Endodermal cell (in vitro differentiated cells): ENCODE data around the gene PYGB. TPM values are rescaled to one million over a fixed set of nuclear protein-coding genes. Genes with fewer than 3 reads are reported as not detected.

Experiments used
- DNase-seq: peaks from one replicate; pipeline ENCODE4 v3.0.0-alpha.2; 2017
- H3K27ac ChIP-seq: 2 replicates; pipeline ENCODE4 v1.5.1; 2013; ENCODE audit warnings: mild to moderate bottlenecking, low read depth, low read length, moderate library complexity
- H3K27me3 ChIP-seq: 2 replicates; pipeline ENCODE4 v1.6.1; 2013; ENCODE audit warnings: mild to moderate bottlenecking, low read length, moderate library complexity; ENCODE audit not compliant: insufficient read depth, control insufficient read depth, poor library complexity, severe bottlenecking
- H3K36me3 ChIP-seq: 2 replicates; pipeline ENCODE4 v1.7.0; 2013; ENCODE audit warnings: mild to moderate bottlenecking, low read length, moderate library complexity; ENCODE audit not compliant: control insufficient read depth, insufficient read depth
- H3K4me1 ChIP-seq: one replicate; pipeline ENCODE4 v1.7.0; 2013; ENCODE audit warnings: low read length; ENCODE audit not compliant: control insufficient read depth, insufficient read depth
- H3K4me3 ChIP-seq: 2 replicates; pipeline ENCODE4 v1.5.1; 2013; ENCODE audit warnings: mild to moderate bottlenecking, low read length, moderate library complexity
- H3K9ac ChIP-seq: 2 replicates; pipeline ENCODE4 v1.6.1; 2013; ENCODE audit warnings: mild to moderate bottlenecking, low read length, moderate library complexity; ENCODE audit not compliant: poor library complexity, severe bottlenecking; ENCODE audit errors: extremely low read depth
- H3K9me3 ChIP-seq: 2 replicates; pipeline ENCODE4 v1.6.1; 2013; ENCODE audit warnings: mild to moderate bottlenecking, low read length, moderate library complexity; ENCODE audit not compliant: control insufficient read depth
- H3K27ac Mint-ChIP-seq: 2 replicates; pipeline ENCODE4 v1.8.0; 2020; ENCODE audit warnings: mixed read lengths
- H3K27me3 Mint-ChIP-seq: 2 replicates; pipeline ENCODE4 v1.8.0; 2021; ENCODE audit warnings: mild to moderate bottlenecking, mixed read lengths; ENCODE audit not compliant: insufficient read depth
- H3K36me3 Mint-ChIP-seq: 2 replicates; pipeline ENCODE4 v1.8.0; 2020; ENCODE audit warnings: low read depth, mixed read lengths
- H3K4me1 Mint-ChIP-seq: 2 replicates; pipeline ENCODE4 v1.8.0; 2020; ENCODE audit warnings: mixed read lengths
- H3K4me3 Mint-ChIP-seq: 2 replicates; pipeline ENCODE4 v1.8.0; 2020; ENCODE audit warnings: mild to moderate bottlenecking, moderate library complexity, mixed read lengths
- H3K9me3 Mint-ChIP-seq: 2 replicates; pipeline ENCODE4 v1.8.0; 2020; ENCODE audit warnings: mild to moderate bottlenecking, mixed read lengths
- CTCF ChIP-seq: fragments of 200-600 bp; sonication (generic); conservative IDR thresholded peaks from 2 replicates; pipeline ENCODE4 v1.5.0; 2021; ENCODE audit warnings: antibody characterized with exemption, mild to moderate bottlenecking
- WGBS, 2 experiments: methylation state at CpG; one replicate each; pipeline versions ENCODE4 v1.1.5 to v1.1.7; 2013; ENCODE audit warnings: missing lambda C conversion rate in 2 of 2, mixed read lengths in 1 of 2; ENCODE audit not compliant: insufficient coverage in 1 of 2, insufficient read length in 1 of 2; 5-methylcytosine and 5-hydroxymethylcytosine counted together
- total RNA-seq, 2 donors: library from RNA; stranded (reverse); fragmentation: NEBNext Ultra II Directional in 1 of 2; extraction: Animal tissue kit (Norgen Biotek cat#: 25700) in 1 of 2; gene quantifications; 2 replicates in 1 of 2; 3 replicates in 1 of 2; pipeline ENCODE4 v1.2.1, GENCODE V29; 2021

PYGB gene
- total RNA-seq, 2 donors from 2014 or later, result 59.3 to 66.8 TPM

GRCh38 chr20:25280051-25280573 is 32.2 kb downstream of the PYGB start:
- Mint-ChIP-seq H3K27ac (no peak overlapping the region), H3K4me3 (no peak overlapping the region), H3K9me3 (no peaks in the 10 kb centered on the region), H3K4me1 (no peaks in the 10 kb centered on the region), H3K36me3 (peaks cover 46% of the 10 kb centered on the region), H3K27me3 (no peaks in the 10 kb centered on the region)
- no peak for TF ChIP-seq CTCF
- H3K27me3 ChIP-seq, result no peaks in the 10 kb centered on the region
- H3K9me3 ChIP-seq, result no peaks in the 10 kb centered on the region
- H3K27ac ChIP-seq, result no peak overlapping the region
- H3K4me1 ChIP-seq, result no peaks in the 10 kb centered on the region
- 92 to 95% methylated on average over 7 to 15 of the region's 15 CpGs for WGBS, 2 experiments
- peaks cover 48% of the 10 kb centered on the region for H3K36me3 ChIP-seq
- no peak overlapping the region for H3K9ac ChIP-seq
- no peak overlapping the region for H3K4me3 ChIP-seq
- DNase-seq, result no peak

DNA sequence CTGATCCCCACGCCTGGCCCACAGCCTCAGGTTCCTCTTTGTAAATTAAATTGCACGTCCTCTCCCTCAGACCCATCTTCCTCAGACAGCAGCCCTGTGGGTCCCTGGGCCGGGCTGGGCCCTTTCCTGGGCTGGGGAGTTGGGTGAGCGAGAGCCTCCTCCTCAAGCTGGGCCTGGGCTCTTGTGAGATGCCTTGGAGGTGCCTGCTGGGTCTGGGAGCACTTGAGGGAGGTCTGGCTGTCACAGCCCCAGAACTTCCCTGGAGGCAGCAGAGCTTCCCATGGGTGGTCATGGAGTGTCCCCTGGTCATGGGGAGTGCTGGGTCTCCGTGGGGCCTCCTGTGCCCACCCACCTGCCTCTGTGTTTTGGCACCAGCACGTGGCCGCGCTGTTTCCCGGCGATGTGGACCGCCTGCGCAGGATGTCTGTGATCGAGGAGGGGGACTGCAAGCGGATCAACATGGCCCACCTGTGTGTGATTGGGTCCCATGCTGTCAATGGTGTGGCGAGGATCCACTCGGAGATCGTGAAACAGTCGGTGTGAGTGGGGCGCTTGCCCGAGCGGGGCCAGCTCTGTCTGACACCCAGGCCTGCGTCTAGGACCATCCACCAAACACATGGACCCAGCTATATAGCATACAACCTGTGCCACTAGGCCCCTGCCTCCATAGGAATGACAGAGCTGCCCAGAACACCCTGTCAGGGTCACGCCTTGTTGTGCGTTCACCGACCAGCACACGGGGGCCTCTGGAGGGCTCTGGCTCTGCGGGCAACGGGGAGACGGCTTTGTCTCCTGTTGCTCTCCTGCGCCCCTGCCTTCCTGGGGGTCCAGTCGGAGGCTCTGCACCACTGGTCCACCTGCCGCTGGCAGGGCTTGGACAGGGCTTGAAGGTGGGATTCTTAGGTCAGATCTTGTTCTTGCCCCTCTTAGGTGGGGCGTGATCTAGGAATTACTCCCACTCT is 33.0 kb downstream of the PYGB start:
- DNase-seq, result no peak
- no peak for TF ChIP-seq CTCF

DNA sequence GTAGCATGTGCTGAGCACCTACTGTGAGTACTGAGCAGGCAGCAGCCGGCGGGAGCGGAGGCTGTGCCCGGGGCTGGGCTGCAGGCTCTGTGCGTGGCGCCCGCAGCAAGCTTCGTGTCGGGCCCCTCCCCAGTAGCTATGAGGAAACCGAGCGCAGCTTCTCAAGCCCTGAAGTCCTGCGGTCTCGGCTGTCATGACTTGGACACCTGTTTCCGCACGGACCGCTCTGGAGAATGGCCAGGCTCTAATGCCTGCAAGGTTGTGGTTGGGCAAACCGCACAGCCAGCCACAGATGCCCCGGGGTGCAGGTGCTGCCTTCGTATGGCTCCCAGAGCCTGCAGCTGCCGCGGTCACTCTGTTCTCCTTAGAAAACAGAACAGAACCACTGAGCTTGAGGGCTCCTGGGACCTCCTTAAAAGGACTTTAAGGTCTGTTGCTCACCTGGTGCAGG is 33.7 kb downstream of the PYGB start:
- WGBS, 2 experiments, result 92 to 96% methylated on average over 19 to 21 of the region's 21 CpGs
- H3K27me3 Mint-ChIP-seq, result no peaks in the 10 kb centered on the region
- no peak overlapping the region for H3K27ac ChIP-seq
- no peak for TF ChIP-seq CTCF
- H3K9ac ChIP-seq, result no peak overlapping the region
- no peaks in the 10 kb centered on the region for H3K9me3 ChIP-seq
- no peaks in the 10 kb centered on the region for H3K4me1 ChIP-seq
- H3K36me3 ChIP-seq, result peaks cover 59% of the 10 kb centered on the region
- H3K27ac Mint-ChIP-seq, result no peak overlapping the region
- H3K4me3 ChIP-seq, result no peak overlapping the region
- H3K4me1 Mint-ChIP-seq, result no peaks in the 10 kb centered on the region
- peaks cover 51% of the 10 kb centered on the region for H3K36me3 Mint-ChIP-seq
- no peak for DNase-seq
- no peak overlapping the region for H3K4me3 Mint-ChIP-seq
- no peaks in the 10 kb centered on the region for H3K27me3 ChIP-seq
- H3K9me3 Mint-ChIP-seq, result no peaks in the 10 kb centered on the region

More for the DNA sequence above, 33.0 kb downstream of the PYGB start:
- H3K9me3 Mint-ChIP-seq, result no peaks in the 10 kb centered on the region
- H3K27ac Mint-ChIP-seq, result no peak overlapping the region
- H3K36me3 Mint-ChIP-seq, result peaks cover 49% of the 10 kb centered on the region
- H3K4me1 Mint-ChIP-seq, result no peaks in the 10 kb centered on the region
- no peaks in the 10 kb centered on the region for H3K9me3 ChIP-seq
- no peak overlapping the region for H3K4me3 Mint-ChIP-seq
- no peaks in the 10 kb centered on the region for H3K27me3 Mint-ChIP-seq
- no peaks in the 10 kb centered on the region for H3K27me3 ChIP-seq
- no peak overlapping the region for H3K27ac ChIP-seq
- WGBS, 2 experiments, result 95% methylated on average over 22 to 33 of the region's 33 CpGs
- H3K9ac ChIP-seq, result no peak overlapping the region
- H3K36me3 ChIP-seq, result peaks cover 52% of the 10 kb centered on the region
- no peaks in the 10 kb centered on the region for H3K4me1 ChIP-seq
- H3K4me3 ChIP-seq, result no peak overlapping the region
